Measurements from ENCODE around the gene SP1. TPM values are rescaled to one million over a fixed set of nuclear protein-coding genes. Genes with fewer than 3 reads are reported as not detected.

The SP1 gene
- total and polyA plus RNA-seq, 9 of the 15 experiments (the other 6 are each of a cell fraction or from before 2014, with no cell fraction given), result 8.0 to 65.5 (median 41.6) TPM

GRCh38 chr12:53343449-53343848, 36.5 kb upstream of the SP1 start (continued):
- TF ChIP-seq IRF9 (tag; IDR thresholded peaks at IDR 0.05) (no peak), CEBPG (CRISPR knock-in tag; IDR thresholded peaks at IDR 0.05) (no peak), CEBPG (tag; conservative IDR thresholded peaks at IDR 0.05 in 1 of 2, IDR thresholded peaks at IDR 0.05 in 1 of 2) (no peak), DIDO1 (tag; IDR thresholded peaks at IDR 0.05; ENCODE audit: low read depth) (no peak), ZBTB7A (IDR thresholded peaks at IDR 0.05; ENCODE audit: borderline replicate concordance, control insufficient read depth, low read depth, low read length) (no peak)

- Histone ChIP-seq H3K4me3 (no peak overlapping the region), H4K20me1 (replicated peaks; ENCODE audit: control insufficient read depth, insufficient read depth, low read length) (no peaks in the 10 kb centered on the region), H2AFZ (ENCODE audit: low read depth, low read length) (no peak overlapping the region), H3K27me3 (ENCODE audit: control insufficient read depth in 2 of 2, insufficient read depth in 2 of 2, low read length in 2 of 2) (no peaks in the 10 kb centered on the region), H3K27ac (ENCODE audit: extremely low read depth, low read depth, low read length) (no peak overlapping the region), H3K4me1 (replicated peaks in 1 of 2; ENCODE audit: control insufficient read depth in 2 of 2, insufficient read depth in 2 of 2, low read length in 2 of 2) (peaks cover 17 to 24% of the 10 kb centered on the region in 2 experiments; a peak in 4 of 5 replicates), H3K9me1 (ENCODE audit: control insufficient read depth, insufficient read depth, low read length) (no peaks in the 10 kb centered on the region), H3K9me3 (replicated peaks; ENCODE audit: control insufficient read depth, insufficient read depth, low read depth, low read length) (no peaks in the 10 kb centered on the region), H3K9ac (ENCODE audit: insufficient read depth in 1 of 2, low read depth in 2 of 2, low read length in 2 of 2) (no peak overlapping the region), H3K79me2 (ENCODE audit: control insufficient read depth, insufficient read depth, low read length) (no peaks in the 10 kb centered on the region), H3K36me3 (ENCODE audit: control insufficient read depth, insufficient read depth, low read length) (no peaks in the 10 kb centered on the region), H3K4me2 (ENCODE audit: insufficient read depth, low read length) (no peak overlapping the region)
- DNase-seq (ENCODE audit: extremely low read depth in 1 of 4, low spot score in 3 of 4) (no peak), FAIRE-seq (no peak), ATAC-seq (no peak)
- in situ Hi-C loops (cut with MboI), result no loop called here
- WGBS (ENCODE audit: insufficient coverage, low coverage, missing lambda C conversion rate), result 93% methylated on average over 4 of the region's 4 CpGs
- intact Hi-C loops (cut with micrococcal nuclease), result no loop called here
- ChIA-PET CTCF (ENCODE audit: low intra/inter-chr PET ratio) (interaction anchor here (1.7 kb wide), 1 partner anchor 16 kb away, joined by 11 read pairs; no protein-coding TSS in a partner anchor), POLR2A (interaction anchor here (2.1 kb wide), 1 partner anchor 157 kb away, joined by 4 read pairs; the partner anchor contains the start of gene TARBP2)
- no TSS peak for BruUV-seq (replicated peaks)
- TF ChIP-seq ZNF232 (CRISPR knock-in tag; IDR thresholded peaks at IDR 0.05) (no peak), CEBPG (CRISPR knock-in tag; IDR thresholded peaks at IDR 0.05) (no peak), CEBPG (tag; conservative IDR thresholded peaks at IDR 0.05 in 1 of 2, IDR thresholded peaks at IDR 0.05 in 1 of 2) (no peak), ZNF449 (CRISPR knock-in tag; IDR thresholded peaks at IDR 0.05) (no peak)
Observed at GRCh38 chr12:53343969-53344368, 36.0 kb upstream of the SP1 start.
